ENCODE results near the gene CERT1. TPM values are rescaled to one million over a fixed set of nuclear protein-coding genes. Genes with fewer than 3 reads are reported as not detected.

CERT1 gene
- total and polyA plus RNA-seq, 2 donors from 2014 or later: 14.5 to 50.1 TPM

GRCh38 chr5:75412111-75412990, 99.1 kb downstream of the CERT1 start:
- Histone ChIP-seq H3K36me3 (ENCODE audit: control insufficient read depth in 2 of 3, insufficient read depth in 3 of 3, low read length in 3 of 3) (peaks cover 0 to 5% (median 2%) of the 10 kb centered on the region in 3 donors), H3K27ac (ENCODE audit: low read depth in 2 of 2, low read length in 2 of 2) (no peak overlapping the region), H3K4me3 (ENCODE audit: low read length in 3 of 3) (no peak overlapping the region), H3K4me1 (ENCODE audit: control insufficient read depth in 2 of 3, insufficient read depth in 2 of 3, low read depth in 1 of 3, low read length in 3 of 3) (no peaks in the 10 kb centered on the region), H3K9me3 (ENCODE audit: control insufficient read depth in 2 of 3, insufficient read depth in 1 of 3, low read length in 3 of 3) (no peaks in the 10 kb centered on the region), H3K27me3 (ENCODE audit: control insufficient read depth, insufficient read depth, low read length) (no peaks in the 10 kb centered on the region), H3K9ac (ENCODE audit: low read length in 3 of 3) (no peak overlapping the region)
- intact Hi-C loops (cut with DNase I): no loop called here
- FAIRE-seq (no peak), DNase-seq (peak in 1 of 5 donors; percentile 2)
- TF ChIP-seq, protein P1, sequence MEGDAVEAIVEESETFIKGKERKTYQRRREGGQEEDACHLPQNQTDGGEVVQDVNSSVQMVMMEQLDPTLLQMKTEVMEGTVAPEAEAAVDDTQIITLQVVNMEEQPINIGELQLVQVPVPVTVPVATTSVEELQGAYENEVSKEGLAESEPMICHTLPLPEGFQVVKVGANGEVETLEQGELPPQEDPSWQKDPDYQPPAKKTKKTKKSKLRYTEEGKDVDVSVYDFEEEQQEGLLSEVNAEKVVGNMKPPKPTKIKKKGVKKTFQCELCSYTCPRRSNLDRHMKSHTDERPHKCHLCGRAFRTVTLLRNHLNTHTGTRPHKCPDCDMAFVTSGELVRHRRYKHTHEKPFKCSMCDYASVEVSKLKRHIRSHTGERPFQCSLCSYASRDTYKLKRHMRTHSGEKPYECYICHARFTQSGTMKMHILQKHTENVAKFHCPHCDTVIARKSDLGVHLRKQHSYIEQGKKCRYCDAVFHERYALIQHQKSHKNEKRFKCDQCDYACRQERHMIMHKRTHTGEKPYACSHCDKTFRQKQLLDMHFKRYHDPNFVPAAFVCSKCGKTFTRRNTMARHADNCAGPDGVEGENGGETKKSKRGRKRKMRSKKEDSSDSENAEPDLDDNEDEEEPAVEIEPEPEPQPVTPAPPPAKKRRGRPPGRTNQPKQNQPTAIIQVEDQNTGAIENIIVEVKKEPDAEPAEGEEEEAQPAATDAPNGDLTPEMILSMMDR (IDR thresholded peaks at IDR 0.05; ENCODE audit: borderline replicate concordance, extremely low read depth, insufficient read depth): no peak

DNA sequence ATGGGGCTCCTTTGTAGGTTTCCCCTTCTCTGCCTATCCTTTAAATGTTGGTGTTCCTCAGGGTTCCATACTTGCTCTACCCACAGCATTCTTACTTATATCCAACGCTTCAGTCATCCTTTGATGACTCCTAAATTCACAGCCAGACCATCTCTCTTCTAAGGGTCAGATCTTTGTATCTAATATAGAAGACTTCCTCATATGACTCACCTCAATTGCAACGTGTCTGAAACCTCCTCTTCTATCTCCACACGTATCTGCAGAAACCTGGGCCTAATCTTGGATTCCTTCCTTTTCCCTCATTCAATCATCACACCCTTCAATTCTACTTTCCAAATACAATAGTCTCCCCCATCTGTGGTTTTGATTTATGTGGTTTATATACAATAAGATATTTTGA, 106.1 kb downstream of the CERT1 start:
- Histone ChIP-seq H3K36me3 (ENCODE audit: control insufficient read depth in 2 of 3, insufficient read depth in 3 of 3, low read length in 3 of 3) (peaks cover 3 to 8% (median 4%) of the 10 kb centered on the region in 3 donors), H3K4me3 (ENCODE audit: low read length in 3 of 3) (no peak overlapping the region), H3K9ac (ENCODE audit: low read length in 3 of 3) (no peak overlapping the region), H3K4me1 (ENCODE audit: control insufficient read depth in 2 of 3, insufficient read depth in 2 of 3, low read depth in 1 of 3, low read length in 3 of 3) (no peaks in the 10 kb centered on the region), H3K27me3 (ENCODE audit: control insufficient read depth, insufficient read depth, low read length) (no peaks in the 10 kb centered on the region), H3K9me3 (ENCODE audit: control insufficient read depth in 2 of 3, insufficient read depth in 1 of 3, low read length in 3 of 3) (no peaks in the 10 kb centered on the region), H3K27ac (ENCODE audit: low read depth in 2 of 2, low read length in 2 of 2) (no peak overlapping the region)
- TF ChIP-seq, protein P1 (IDR thresholded peaks at IDR 0.05; ENCODE audit: borderline replicate concordance, extremely low read depth, insufficient read depth): no peak
- FAIRE-seq (no peak), DNase-seq (no peak)
- intact Hi-C loops (cut with DNase I): no loop called here

- Histone ChIP-seq H3K9me3 (ENCODE audit: control insufficient read depth in 2 of 3, insufficient read depth in 1 of 3, low read length in 3 of 3) (no peaks in the 10 kb centered on the region), H3K27ac (ENCODE audit: low read depth in 2 of 2, low read length in 2 of 2) (no peak overlapping the region), H3K27me3 (ENCODE audit: control insufficient read depth, insufficient read depth, low read length) (no peaks in the 10 kb centered on the region), H3K4me3 (ENCODE audit: low read length in 3 of 3) (no peak overlapping the region), H3K4me1 (ENCODE audit: control insufficient read depth in 2 of 3, insufficient read depth in 2 of 3, low read depth in 1 of 3, low read length in 3 of 3) (no peaks in the 10 kb centered on the region), H3K9ac (ENCODE audit: low read length in 3 of 3) (no peak overlapping the region), H3K36me3 (ENCODE audit: control insufficient read depth in 2 of 3, insufficient read depth in 3 of 3, low read length in 3 of 3) (peaks cover 0 to 2% (median 0%) of the 10 kb centered on the region in 3 donors)
- no peak for FAIRE-seq
- TF ChIP-seq, protein P1 (IDR thresholded peaks at IDR 0.05; ENCODE audit: borderline replicate concordance, extremely low read depth, insufficient read depth): no peak
- DNase-seq: no peak
- intact Hi-C loops (cut with DNase I): no loop called here
These were observed 116.2 kb downstream of the CERT1 start for GRCh38 chr5:75395277-75395676.

Measured in kidney (tissue), 14 donors.